HG02571 (cell line): ENCODE data around the gene LDAH.

Experiments used
- ATAC-seq: cut with Tn5 transposase; IDR thresholded peaks from one replicate; pipeline ENCODE4 v1.9.1; 2021; ENCODE audit warnings: mild to moderate bottlenecking, moderate library complexity; ENCODE audit not compliant: unreplicated experiment

LDAH gene

GRCh38 chr2:20641123-20641985 lies 181.5 kb downstream of the LDAH start:
- no peak for ATAC-seq

DNA sequence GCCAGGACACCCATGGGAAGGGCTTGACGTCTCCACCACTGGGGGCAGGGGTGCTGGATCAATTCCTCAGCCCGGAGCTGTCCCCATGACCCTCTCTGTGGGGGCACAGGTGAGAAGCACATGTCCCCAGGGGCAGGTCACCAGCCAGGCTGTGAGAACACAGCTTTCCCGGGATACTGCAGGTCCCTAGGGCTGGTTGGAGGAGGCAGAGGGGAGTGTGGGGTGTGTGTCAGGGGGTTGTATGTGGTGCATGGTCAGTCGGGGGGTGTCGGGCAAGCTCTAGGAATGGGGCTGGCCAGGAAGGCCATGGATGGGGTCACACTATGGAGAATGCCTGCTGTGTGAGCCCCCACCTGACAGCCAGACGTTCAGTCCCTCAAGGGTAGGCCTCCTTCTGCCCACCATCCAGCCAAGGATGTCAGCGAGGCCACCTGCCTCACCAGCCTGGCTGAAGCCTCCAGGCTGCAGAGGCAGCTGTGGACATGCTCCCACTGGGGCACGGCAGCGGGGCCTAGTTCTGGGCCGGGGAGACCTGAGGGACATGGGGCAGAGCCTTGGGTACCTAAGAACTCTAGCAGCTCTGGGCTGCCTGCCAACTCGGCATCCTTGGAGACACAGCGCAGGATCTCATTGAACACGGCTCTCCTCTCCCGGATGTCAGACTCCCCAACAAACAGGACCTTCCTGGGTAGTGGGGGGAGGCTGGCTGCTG lies 182.3 kb downstream of the LDAH start:
- ATAC-seq = no peak

DNA sequence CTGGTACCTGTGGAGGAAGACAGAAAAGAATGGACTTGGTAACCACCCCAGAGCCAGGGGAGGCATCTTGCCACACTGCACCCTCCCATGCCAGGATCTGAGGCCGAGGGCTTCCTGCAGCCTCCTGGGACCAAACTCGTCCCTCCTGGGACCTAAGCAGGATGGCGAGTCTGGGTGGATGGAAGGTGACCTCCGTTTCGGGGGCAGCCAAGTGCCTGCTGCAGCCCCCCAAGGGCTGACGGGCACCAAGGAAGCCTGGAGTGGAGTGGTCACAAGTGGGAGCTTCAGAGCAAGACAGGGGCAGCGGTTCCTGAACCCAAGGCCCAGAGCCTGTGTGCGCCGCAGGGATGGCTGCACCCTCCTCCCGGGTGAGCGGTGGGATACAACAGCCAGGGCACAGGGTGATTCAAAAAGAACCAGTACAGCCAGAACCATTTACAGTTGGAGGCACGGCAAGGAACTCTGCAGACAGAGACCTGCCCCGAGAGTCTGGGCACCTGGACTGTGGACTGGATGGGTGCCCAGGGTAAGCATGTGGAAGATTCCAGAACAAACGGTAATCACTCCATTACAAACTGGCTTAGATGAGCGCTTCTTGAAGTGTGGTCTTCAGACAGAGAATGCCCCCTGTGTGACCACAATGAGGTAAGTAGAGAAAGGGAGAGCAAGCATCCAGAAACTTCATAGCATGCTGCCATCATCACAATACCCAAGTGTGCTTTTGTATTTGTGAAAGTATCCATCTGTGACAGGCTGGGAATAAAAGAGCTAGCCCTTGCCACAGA lies 184.1 kb downstream of the LDAH start:
- no peak for ATAC-seq

DNA sequence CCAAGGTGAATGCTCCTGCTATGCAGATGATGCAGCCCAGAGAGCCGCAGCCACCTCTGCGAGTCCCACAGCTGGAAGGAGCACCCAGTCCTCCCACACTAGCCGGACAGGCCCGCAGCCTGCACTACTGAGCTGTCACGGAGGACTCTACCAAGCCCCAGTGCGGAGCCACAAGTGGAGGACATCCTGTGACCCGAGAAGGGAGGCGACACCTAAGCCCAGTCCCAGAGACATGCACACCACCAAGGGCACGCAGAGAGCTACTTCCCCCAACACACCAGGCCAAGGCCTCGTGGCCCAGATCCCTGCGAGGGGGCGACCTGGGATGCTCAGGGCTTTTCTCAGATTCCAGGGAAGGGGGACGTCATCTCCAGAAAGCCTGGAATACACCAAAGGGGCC lies 184.9 kb downstream of the LDAH start:
- ATAC-seq = no peak

GRCh38 chr2:20637147-20637546 lies 185.8 kb downstream of the LDAH start:
- ATAC-seq = no peak

GRCh38 chr2:20635675-20636584 lies 187.0 kb downstream of the LDAH start:
- no peak for ATAC-seq

DNA sequence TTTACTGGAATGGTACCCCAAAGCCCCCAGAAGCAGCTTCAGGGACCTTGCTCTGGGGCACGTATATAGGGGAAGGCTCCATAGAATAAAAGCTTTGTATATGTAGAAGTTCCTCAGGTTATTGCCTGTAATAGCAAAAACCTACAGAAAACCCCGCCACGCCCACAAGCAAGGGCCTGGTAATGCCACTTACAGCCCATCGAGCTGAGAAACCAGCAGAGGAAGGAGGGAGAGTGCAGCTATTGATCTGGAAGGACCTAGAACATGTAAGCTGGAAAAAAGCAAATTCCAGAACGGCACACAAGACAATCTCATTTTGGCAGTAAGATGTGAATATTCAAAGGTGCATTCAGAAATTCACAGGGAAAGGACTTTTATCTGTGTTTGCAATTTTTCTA lies 187.8 kb downstream of the LDAH start:
- ATAC-seq = no peak

DNA sequence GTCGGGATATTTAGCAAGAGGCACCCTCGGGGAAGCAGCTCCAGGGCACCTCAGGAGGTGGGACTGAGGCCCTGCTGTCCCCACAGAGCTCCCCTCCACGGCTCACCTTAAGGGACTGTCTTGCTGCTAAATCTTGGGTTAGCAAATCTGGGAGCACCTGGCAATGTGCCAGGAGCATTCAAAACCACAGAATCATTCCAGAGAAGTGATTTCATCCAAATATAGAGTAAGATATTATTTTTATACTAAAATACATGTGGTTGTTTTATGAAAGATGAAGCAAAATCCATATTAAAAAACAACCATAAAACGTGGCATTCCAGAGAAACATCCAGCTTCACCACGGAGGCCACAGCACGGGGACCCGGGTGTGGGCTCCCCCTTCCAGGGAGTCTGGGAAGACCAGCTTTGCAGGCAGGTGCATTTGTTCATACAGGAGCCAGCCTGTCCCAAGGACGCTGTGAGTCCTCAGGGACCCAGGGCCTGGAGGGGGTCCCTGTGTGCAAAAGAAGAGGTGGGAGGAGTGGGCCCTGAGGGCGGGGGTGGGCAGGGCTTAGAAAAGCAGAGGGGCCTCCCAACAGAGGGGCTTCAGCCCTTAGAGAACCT lies 188.3 kb downstream of the LDAH start:
- no peak for ATAC-seq
